T47D (cell line): Measurements from ENCODE around the gene CLDN24.

Experiments
- DNase-seq, 2 experiments: peaks; one replicate each; pipeline versions ENCODE4 v3.0.0 to v3.0.0-alpha.2; 2011 to 2012; ENCODE audit warnings: low read depth in 1 of 2, low spot score in 1 of 2
- JUND ChIP-seq: IDR thresholded peaks from 2 replicates; pipeline ENCODE4 v1.6.1; 2012; ENCODE audit warnings: low read depth
- in situ Hi-C: cut with HindIII; loops from 2 replicates; pipeline ENCODE4 v1.10.0; 2016; ENCODE audit warnings: low sequenced_read_pairs, low pct_unique_long_range_greater_than_20kb

The CLDN24 gene

GRCh38 chr4:183300655-183301054 is 21.6 kb downstream of the CLDN24 start:
- in situ Hi-C loops = no loop called here
- TF ChIP-seq JUND = no peak
- no peak for DNase-seq

GRCh38 chr4:183300070-183300469 is 22.2 kb downstream of the CLDN24 start:
- TF ChIP-seq JUND = no peak
- no peak for DNase-seq
- in situ Hi-C loops = no loop called here

DNA sequence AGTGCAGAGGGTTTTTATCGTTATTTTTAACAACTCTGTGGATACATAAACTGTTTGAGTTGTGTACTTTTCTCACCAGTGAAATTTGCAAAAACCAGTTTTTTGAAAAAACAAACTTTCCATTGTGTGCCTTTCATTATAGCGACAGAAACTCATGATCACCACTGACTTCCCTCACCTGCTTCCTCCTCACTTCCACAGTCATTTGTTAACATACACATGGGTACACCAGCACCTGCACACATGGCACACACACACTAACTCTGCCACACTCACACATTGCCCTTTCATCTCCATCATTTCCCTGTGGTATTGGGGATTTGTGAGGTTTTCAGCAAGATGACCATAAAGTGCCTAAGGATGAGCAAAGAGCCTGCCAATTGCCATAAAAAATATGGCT is 22.8 kb downstream of the CLDN24 start:
- in situ Hi-C loops = no loop called here
- no peak for TF ChIP-seq JUND

DNA sequence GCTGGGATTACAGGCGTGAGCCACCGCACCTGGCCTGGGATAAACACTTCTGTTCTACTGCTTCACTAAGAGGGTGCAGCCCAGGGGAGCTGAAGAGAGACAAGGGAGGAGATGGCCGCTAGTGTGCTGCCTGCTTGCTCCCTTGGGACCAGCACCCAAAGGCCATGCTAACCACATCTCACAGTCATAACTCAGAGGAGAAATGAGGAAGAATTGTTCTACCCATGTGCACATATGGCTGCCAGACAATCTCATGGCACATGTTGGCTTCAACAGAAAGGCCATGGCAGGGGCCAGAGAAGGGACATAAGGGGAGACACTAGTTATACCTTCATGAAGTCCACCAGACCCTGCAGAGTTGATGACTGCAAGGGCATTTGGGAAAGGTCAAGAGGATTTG is 24.6 kb downstream of the CLDN24 start:
- TF ChIP-seq JUND = no peak
- no peak for DNase-seq
- in situ Hi-C loops = no loop called here

More for the DNA sequence above, 22.8 kb downstream of the CLDN24 start:
- no peak for DNase-seq

DNA sequence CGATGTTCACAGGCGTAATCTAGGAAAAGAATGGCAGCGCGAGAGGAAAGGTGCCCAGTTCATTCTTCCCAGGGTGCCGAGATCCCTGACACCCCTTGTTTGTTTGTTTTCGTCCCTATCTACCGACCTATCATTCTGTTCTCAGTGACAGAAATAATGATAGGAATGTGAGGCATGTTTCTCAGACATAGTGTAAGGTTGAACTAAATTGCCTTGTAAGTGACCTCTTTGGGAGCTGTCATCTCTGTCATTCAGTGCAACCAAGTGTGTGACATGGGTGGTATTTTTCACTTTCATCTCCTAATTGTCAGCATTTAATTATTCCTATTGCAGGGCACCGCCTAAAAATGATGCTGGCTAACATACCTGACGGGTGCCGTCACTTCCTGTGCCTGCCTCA is 26.5 kb downstream of the CLDN24 start:
- in situ Hi-C loops = no loop called here
- TF ChIP-seq JUND = no peak
- no peak for DNase-seq

DNA sequence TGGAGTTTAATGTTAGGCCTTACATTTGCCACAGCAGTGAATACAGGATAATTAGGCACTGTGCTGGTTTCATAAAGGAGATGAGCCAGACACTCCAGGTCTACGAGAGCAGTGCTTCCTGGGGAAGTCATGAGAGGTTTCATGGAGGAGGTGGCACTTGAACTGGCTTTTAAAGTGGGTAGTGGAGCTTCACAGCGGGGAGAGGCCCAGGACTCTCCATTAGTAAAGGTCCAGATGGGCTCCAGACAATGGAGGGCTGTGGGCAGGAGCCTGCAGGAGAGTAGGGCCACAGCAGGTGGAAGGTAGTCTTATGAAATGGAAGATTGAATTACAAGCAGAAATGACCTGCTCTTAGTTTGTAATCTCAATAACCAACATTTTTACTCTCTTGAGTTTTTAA is 31.2 kb downstream of the CLDN24 start:
- in situ Hi-C loops = no loop called here
- DNase-seq = no peak
- TF ChIP-seq JUND = no peak

GRCh38 chr4:183289688-183290087 is 32.5 kb downstream of the CLDN24 start:
- in situ Hi-C loops = no loop called here
- peak in 1 of 2 experiments; percentile 23 for DNase-seq
- TF ChIP-seq JUND = no peak

- no peak for TF ChIP-seq JUND
- in situ Hi-C loops = no loop called here
- DNase-seq = peak in 1 of 2 experiments; percentile 12
Observed at GRCh38 chr4:183288955-183289354, 33.3 kb downstream of the CLDN24 start.

DNA sequence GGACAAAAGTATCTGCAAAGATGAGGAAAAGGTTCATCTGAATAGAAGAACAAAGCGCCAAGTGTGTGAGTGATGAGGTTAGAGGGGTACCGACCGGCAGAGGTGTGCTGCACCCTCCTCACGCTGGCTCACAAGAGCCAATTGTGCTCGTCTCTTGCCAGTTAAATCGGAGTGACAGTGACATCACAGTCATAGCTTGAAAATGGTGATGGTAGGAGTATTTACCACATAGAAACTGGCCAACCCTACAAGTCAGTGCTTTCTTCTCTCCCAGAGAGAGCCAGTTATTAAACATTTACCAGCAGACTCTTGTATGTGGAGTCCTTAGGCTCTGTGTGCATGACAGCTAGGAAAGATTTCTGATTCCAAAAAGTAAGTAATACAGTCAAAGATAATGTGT is 34.5 kb downstream of the CLDN24 start:
- no peak for DNase-seq
- TF ChIP-seq JUND = no peak
- in situ Hi-C loops = no loop called here

- in situ Hi-C loops = no loop called here
- TF ChIP-seq JUND = no peak
- no peak for DNase-seq
Observed at GRCh38 chr4:183287309-183287659, 34.9 kb downstream of the CLDN24 start.

GRCh38 chr4:183286590-183287308 is 35.5 kb downstream of the CLDN24 start:
- no peak for DNase-seq
- in situ Hi-C loops = no loop called here
- no peak for TF ChIP-seq JUND

GRCh38 chr4:183285886-183286285 is 36.3 kb downstream of the CLDN24 start:
- in situ Hi-C loops = no loop called here
- no peak for DNase-seq
- no peak for TF ChIP-seq JUND

GRCh38 chr4:183284965-183285364 is 37.3 kb downstream of the CLDN24 start:
- no peak for TF ChIP-seq JUND
- no peak for DNase-seq
- in situ Hi-C loops = no loop called here

DNA sequence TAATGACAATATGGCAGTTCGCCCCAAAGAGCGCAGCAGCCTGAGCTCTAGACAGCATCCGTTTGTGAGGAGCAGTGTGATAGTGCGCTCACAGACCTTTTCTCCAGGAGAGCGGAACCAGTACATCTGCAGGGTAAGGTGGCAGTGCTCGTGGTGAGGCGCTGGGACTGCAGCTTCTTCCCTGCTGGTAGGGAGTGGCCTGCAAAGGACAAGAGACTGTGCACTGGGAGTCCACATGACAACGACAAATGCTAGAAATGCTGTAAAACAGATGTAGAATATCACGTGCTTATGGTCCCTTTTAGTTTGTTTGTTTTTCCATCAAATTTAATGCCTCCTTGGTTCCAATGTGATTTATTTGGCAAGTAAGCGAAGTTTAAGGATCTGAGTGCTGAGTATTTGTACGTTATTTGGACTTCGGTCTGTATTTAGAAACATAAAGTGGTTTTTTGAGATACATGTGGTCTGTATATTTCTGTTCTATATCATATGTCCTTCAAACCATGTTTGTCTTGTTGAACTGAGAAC is 37.9 kb downstream of the CLDN24 start:
- no peak for DNase-seq
- in situ Hi-C loops = no loop called here
- no peak for TF ChIP-seq JUND

GRCh38 chr4:183276106-183276505 is 46.1 kb downstream of the CLDN24 start:
- DNase-seq = no peak
- no peak for TF ChIP-seq JUND
- in situ Hi-C loops = no loop called here
